GM23248 (cell line): Measurements from ENCODE around the gene CCDC144A. TPM values are rescaled to one million over a fixed set of nuclear protein-coding genes. Genes with fewer than 3 reads are reported as not detected.
"Not testable (repeated sequence)": the region's sequence is repeated elsewhere in the genome, so short reads cannot be mapped to it uniquely, and the experiment has no call there.

Experiments used
- DNase-seq: peaks from one replicate; pipeline ENCODE4 v3.0.0-alpha.2; 2015
- H2AFZ ChIP-seq: fragments of 200-600 bp; sonication (generic); 2 replicates; pipeline ENCODE4 v1.6.1; 2016; ENCODE audit warnings: antibody characterized with exemption
- H3F3A ChIP-seq: fragments of 200-600 bp; sonication (generic); 2 replicates; pipeline ENCODE4 v1.6.1; 2016; ENCODE audit warnings: mild to moderate bottlenecking, antibody characterized with exemption, mixed run types; ENCODE audit not compliant: insufficient read depth
- H3K27ac ChIP-seq: fragments of 200-600 bp; sonication (generic); 2 replicates; pipeline ENCODE4 v1.5.1; 2016; ENCODE audit warnings: mild to moderate bottlenecking
- H3K27me3 ChIP-seq: fragments of 200-600 bp; sonication (generic); replicated peaks from 2 replicates; pipeline ENCODE4 v1.6.1; 2016; ENCODE audit warnings: mild to moderate bottlenecking; ENCODE audit not compliant: insufficient read depth
- H3K36me3 ChIP-seq: fragments of 200-600 bp; sonication (generic); 2 replicates; pipeline ENCODE4 v1.6.1; 2016; ENCODE audit warnings: low read depth, mild to moderate bottlenecking
- H3K4me1 ChIP-seq: fragments of 200-600 bp; sonication (generic); 2 replicates; pipeline ENCODE4 v1.6.1; 2016; ENCODE audit warnings: mild to moderate bottlenecking; ENCODE audit not compliant: insufficient read depth
- H3K4me2 ChIP-seq: fragments of 200-600 bp; sonication (generic); one replicate; pipeline ENCODE4 v1.6.1; 2016; ENCODE audit warnings: mild to moderate bottlenecking; ENCODE audit not compliant: unreplicated experiment
- H3K4me3 ChIP-seq: fragments of 200-600 bp; sonication (generic); 2 replicates; pipeline ENCODE4 v1.5.1; 2016; ENCODE audit warnings: mild to moderate bottlenecking
- H3K79me2 ChIP-seq: fragments of 200-600 bp; sonication (generic); 2 replicates; pipeline ENCODE4 v1.6.1; 2016; ENCODE audit warnings: mild to moderate bottlenecking; ENCODE audit not compliant: insufficient read depth
- H3K9ac ChIP-seq: fragments of 200-600 bp; sonication (generic); 2 replicates; pipeline ENCODE4 v1.6.1; 2016; ENCODE audit warnings: mild to moderate bottlenecking
- H3K9me2 ChIP-seq: fragments of 200-600 bp; sonication (generic); 2 replicates; pipeline ENCODE4 v1.6.1; 2016; ENCODE audit warnings: mixed run types, mild to moderate bottlenecking, moderate library complexity; ENCODE audit not compliant: insufficient read depth
- H3K9me3 ChIP-seq: fragments of 200-600 bp; sonication (generic); one replicate; pipeline ENCODE4 v1.6.1; 2017; ENCODE audit warnings: low read depth
- H4K20me1 ChIP-seq: fragments of 200-600 bp; sonication (generic); 2 replicates; pipeline ENCODE4 v1.6.0; 2016; ENCODE audit not compliant: insufficient read depth
- EZH2 ChIP-seq: fragments of 200-600 bp; sonication (generic); IDR thresholded peaks from 2 replicates; pipeline ENCODE4 v1.6.1; 2018; ENCODE audit warnings: antibody characterized with exemption, mild to moderate bottlenecking; ENCODE audit not compliant: insufficient read depth, poor library complexity, severe bottlenecking
- EZH2phosphoT487 ChIP-seq: fragments of 200-600 bp; sonication (generic); IDR thresholded peaks from 2 replicates; pipeline ENCODE4 v1.6.1; 2018; ENCODE audit warnings: antibody characterized with exemption, moderate library complexity, mild to moderate bottlenecking, low read depth; ENCODE audit not compliant: insufficient read depth
- WGBS, 2 experiments: methylation state at CpG; one replicate each; pipeline ENCODE4 v1.1.6; 2015 to 2017; ENCODE audit warnings: low lambda C conversion rate in 2 of 2, low coverage in 1 of 2; ENCODE audit errors: missing lambda C conversion rate in 2 of 2; 5-methylcytosine and 5-hydroxymethylcytosine counted together
- in situ Hi-C: fragments of 300-500 bp; cut with MboI; formaldehyde crosslinking; loops from 2 replicates; pipeline ENCODE4 v1.15.0; 2020
- polyA plus RNA-seq: library from polyadenylated mRNA; unstranded; fragments of >200 nt; fragmentation: Nextera tagmentation; extraction: Ambion mirVana; gene quantifications from 2 replicates; pipeline ENCODE4 v1.2.1, GENCODE V29; 2016
- total RNA-seq: library from RNA; depleted of rRNA; stranded (reverse); fragments of >200 nt; shearing (Covaris generic); gene quantifications from 2 replicates; pipeline ENCODE4 v1.2.3, GENCODE V29; 2014; rRNA removed

The CCDC144A gene, protein sequence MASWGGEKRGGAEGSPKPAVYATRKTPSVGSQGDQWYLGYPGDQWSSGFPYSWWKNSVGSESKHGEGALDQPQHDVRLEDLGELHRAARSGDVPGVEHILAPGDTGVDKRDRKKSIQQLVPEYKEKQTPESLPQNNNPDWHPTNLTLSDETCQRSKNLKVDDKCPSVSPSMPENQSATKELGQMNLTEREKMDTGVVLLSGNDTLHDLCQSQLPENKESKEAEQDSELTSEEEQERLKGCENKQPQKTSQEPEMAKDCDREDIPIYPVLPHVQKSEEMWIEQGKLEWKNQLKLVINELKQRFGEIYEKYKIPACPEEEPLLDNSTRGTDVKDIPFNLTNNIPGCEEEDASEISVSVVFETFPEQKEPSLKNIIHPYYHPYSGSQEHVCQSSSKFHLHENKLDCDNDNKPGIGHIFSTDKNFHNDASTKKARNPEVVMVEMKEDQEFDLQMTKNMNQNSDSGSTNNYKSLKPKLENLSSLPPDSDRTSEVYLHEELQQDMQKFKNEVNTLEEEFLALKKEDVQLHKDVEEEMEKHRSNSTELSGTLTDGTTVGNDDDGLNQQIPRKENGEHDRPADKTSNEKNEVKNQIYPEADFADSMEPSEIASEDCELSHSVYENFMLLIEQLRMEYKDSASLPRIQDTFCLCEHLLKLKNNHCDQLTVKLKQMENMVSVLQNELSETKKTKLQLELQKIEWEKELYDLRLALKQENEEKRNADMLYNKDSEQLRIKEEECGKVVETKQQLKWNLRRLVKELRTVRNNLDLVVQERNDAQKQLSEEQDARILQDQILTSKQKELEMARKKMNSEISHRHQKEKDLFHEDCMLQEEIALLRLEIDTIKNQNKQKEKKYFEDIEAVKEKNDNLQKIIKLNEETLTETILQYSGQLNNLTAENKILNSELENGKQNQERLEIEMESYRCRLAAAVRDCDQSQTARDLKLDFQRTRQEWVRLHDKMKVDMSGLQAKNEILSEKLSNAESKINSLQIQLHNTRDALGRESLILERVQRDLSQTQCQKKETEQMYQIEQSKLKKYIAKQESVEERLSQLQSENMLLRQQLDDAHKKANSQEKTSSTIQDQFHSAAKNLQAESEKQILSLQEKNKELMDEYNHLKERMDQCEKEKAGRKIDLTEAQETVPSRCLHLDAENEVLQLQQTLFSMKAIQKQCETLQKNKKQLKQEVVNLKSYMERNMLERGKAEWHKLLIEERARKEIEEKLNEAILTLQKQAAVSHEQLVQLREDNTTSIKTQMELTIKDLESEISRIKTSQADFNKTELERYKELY (N-terminal part only)
- 0.51 and 3.5 TPM in 2 replicates for total RNA-seq
- polyA plus RNA-seq = 0.03 and 0.24 TPM in 2 replicates

DNA sequence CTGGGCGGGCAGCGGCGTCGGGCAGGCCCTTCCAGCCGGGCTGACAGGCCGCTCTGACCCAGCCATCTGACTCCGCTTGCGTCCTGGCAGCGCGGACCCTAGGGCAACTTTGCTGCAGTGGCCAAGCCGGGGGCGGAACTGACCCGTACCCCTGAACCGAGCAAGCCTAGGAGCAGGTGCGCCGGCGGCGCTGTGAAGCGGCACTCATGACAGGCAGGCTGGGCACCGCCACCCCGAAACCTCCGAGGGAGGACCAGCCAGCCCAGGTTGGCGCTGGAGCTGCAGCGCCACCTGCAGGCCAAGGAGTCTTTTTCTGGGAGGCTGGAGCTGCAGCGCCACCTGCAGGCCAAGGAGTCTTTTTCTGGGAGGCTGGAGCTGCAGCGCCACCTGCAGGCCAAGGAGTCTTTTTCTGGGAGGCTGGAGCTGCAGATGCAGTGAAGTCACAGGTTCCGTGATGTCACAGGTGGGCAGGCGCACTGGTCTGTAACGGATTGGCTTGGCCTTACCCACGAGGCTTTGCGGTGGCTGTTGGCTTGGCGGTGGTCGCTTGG lies at the start of gene CCDC144A:
Gene CCDC144A, plus strand, starts transcription at position 511 of the 551 bp plus-strand sequence. CDS start 160 bp downstream, outside the sequence.
- H3K4me2 ChIP-seq, H3K4me1 ChIP-seq, H3K9me2 ChIP-seq, H3K27me3 ChIP-seq, H3K9ac ChIP-seq, H3K36me3 ChIP-seq, H3K27ac ChIP-seq, H3F3A ChIP-seq, H3K79me2 ChIP-seq, in situ Hi-C loops, H3K9me3 ChIP-seq, H3K4me3 ChIP-seq, H4K20me1 ChIP-seq, H2AFZ ChIP-seq: not testable (repeated sequence)
- WGBS, 2 experiments = 74 to 83% methylated on average over 12 to 23 of the region's 33 CpGs
- DNase-seq = peak; percentile 15

GRCh38 chr17:16649585-16649984 lies 40.5 kb upstream of the CCDC144A start:
- H4K20me1 ChIP-seq = no peaks in the 10 kb centered on the region
- H3K9ac ChIP-seq = no peak overlapping the region
- 0 out of 2 replicates have a peak, but pooled peaks cover 4% of the 10 kb centered on the region for H3K36me3 ChIP-seq
- peaks cover 13% of the 10 kb centered on the region for H3K79me2 ChIP-seq
- H3K9me2 ChIP-seq = no peaks in the 10 kb centered on the region
- H3K27me3 ChIP-seq = no peaks in the 10 kb centered on the region
- H3K4me2 ChIP-seq = no peak overlapping the region
- peaks cover 7% of the 10 kb centered on the region; the same call in 1 of the 2 replicates for H3K4me1 ChIP-seq
- H3K4me3 ChIP-seq = no peak overlapping the region
- 0 out of 2 replicates have a peak, but pooled peaks cover 3% of the 10 kb centered on the region for H3F3A ChIP-seq
- H3K27ac ChIP-seq = no peak overlapping the region
- TF ChIP-seq EZH2 (no peak), EZH2phosphoT487 (no peak)
- no peaks in the 10 kb centered on the region for H3K9me3 ChIP-seq
- in situ Hi-C loops = no loop called here
- no peak for DNase-seq
- no peak overlapping the region for H2AFZ ChIP-seq
- WGBS, 2 experiments = 95% methylated on average over 3 of the region's 3 CpGs

GRCh38 chr17:16652252-16652651 lies 37.8 kb upstream of the CCDC144A start:
- Histone ChIP-seq H3K27me3 (peaks cover 5% of the 10 kb centered on the region; the same call in 1 of the 2 replicates), H3K36me3 (no peaks in the 10 kb centered on the region), H3K27ac (no peak overlapping the region), H3K4me3 (no peak overlapping the region), H3K9ac (no peak overlapping the region), H3K4me2 (peak overlapping the region; percentile 79), H3F3A (0 out of 2 replicates have a peak, but pooled peaks cover 3% of the 10 kb centered on the region), H3K9me3 (no peaks in the 10 kb centered on the region), H3K4me1 (peaks cover 7% of the 10 kb centered on the region; the same call in 1 of the 2 replicates), H3K9me2 (no peaks in the 10 kb centered on the region; the same call in 1 of the 2 replicates), H2AFZ (no peak overlapping the region), H4K20me1 (no peaks in the 10 kb centered on the region), H3K79me2 (peaks cover 13% of the 10 kb centered on the region)
- TF ChIP-seq EZH2phosphoT487 = no peak
- TF ChIP-seq EZH2 = no peak
- no peak for DNase-seq
- in situ Hi-C loops = no loop called here
- 98% methylated on average over 4 of the region's 4 CpGs for WGBS, 2 experiments
